GM21529 (cell line): Measurements from ENCODE around the gene CDK8.

Experiments
- ATAC-seq: cut with Tn5 transposase; IDR thresholded peaks from one replicate; pipeline ENCODE4 v1.9.1; 2021; ENCODE audit not compliant: unreplicated experiment

The CDK8 gene

DNA sequence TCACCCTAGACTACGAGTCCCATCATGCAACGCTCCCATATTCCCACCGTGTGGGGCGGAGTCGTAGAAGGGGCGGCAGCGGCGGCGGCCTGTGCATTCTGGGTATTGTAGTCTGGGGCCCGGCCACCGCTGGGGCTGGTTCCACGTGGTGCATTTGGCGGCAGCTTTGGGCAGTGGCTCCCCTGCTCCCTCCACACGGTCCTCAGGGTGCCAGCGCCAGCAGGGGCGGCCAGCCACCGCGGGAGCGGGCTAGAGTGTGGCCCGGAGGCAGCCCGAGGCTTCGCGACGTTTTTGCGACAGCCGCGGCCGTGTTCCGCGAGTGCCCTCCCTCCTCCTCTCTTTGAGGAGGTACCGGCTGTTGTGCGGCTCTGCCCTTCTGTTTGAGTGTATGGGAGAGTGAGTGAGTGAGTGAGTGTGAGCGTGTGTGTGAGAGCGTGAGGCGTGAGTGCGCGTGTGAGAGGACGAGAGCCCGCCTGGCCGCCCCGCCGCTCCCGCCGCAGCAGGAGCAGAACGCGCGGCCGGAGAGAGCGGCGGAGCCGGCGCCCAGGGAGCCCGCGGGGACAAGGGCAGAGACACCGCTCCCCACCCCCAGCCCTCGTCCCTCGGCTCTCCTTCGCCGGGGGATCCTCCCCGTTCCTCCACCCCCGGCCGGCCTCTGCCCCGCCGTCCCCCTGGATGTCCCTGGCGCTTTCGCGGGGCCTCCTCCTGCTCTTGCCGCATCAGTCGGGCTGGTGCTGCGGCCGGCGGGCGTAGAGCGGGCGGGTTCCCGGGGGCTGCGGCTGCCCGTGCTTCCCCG is at the start of gene CDK8:
Gene CDK8, plus strand, starts transcription at position 343 of the 796 bp plus-strand sequence. CDS start 513 bp downstream, outside the sequence.
- ATAC-seq = peak; percentile 84

DNA sequence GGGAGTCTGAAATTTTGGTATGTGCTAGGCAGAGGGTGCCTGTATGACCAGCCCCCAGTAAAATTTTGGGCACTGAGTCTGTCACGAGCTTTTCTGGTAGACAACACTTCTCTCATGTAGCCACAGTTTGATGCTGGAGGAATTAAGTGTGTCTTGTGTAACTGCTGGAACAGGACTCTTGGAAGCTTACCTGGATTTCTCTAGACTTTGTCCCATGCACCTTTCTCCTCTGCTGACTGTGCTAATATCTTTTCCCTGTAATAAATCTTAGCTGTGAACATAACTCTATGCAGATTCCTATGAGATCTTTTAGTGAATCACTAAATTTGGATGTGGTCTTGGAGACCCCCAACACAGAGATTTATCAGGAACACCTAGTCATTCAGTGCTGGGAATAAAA is 45.6 kb upstream of the CDK8 start:
- ATAC-seq = no peak

DNA sequence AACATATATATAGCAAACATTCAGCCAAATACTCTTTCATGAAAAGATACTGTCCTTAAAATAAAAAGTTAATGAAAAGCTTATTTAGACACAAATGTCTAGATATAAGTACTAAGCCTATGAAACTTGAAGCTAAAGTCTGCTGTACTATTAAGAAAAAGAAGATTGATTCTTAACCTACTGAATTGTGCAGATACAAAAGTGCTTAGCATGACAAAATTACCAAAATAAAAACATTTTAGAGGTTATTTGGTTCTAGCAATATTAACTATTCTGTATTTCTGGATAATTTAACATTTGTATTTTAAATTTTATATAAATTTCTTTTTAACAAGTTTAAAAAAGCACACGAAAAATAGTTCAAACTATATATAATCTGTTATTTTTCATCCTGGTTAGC is 40.6 kb upstream of the CDK8 start:
- ATAC-seq = no peak

DNA sequence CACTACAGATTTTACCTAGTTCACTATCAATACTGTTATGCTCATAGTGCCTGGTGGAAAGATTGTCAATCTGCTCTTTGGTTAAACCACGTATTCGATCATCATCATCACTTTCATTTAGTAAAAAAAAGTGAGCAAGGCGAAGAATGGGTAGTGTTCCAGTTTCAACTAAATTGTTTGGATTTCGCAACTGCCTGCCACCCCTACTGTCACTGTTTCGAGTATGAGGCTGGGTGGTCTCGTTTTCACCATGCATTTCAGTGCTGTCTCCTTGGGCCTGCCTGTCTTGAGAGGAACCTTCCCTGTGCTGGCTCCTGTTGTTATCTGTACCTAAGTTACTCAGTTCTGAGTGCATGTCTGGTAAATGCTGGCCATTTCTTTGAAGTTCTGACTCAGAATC is 39.9 kb upstream of the CDK8 start:
- ATAC-seq = no peak

DNA sequence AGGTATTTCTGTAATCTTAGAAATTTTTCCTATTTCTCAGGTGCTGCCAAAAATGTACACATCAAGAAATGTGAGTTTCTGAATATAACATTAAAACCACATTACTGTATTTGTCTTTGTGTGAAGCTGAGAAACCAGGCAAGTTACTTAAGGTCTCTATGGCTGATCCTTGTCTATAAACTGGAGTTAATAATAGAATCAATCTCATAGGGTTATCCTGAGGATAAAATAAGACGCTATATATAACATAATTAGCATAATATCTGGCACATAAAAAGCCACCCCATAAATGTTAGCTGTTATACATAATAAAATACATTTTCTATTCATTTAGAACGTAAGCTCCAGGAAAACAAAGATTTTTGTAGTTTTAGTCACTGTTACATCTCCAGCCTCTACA is 37.9 kb upstream of the CDK8 start:
- no peak for ATAC-seq

DNA sequence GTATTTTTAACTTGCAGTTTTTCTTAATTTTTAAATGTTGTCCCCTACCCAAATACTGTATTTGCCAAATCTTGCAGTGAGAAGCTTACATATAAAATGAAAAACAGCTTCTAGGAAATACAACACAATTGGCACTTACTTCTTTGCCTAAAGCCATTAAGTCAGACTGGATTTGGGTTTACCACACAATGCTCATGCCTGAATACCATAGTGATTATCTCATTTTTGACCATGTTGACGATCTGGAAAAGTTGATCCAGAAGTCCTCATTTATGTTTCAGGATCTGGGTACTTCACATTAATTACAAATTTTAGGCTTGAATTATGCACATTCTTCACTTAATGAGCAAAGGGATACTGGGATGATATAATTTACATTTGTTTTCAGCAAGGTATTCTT is 34.2 kb upstream of the CDK8 start:
- ATAC-seq = no peak

DNA sequence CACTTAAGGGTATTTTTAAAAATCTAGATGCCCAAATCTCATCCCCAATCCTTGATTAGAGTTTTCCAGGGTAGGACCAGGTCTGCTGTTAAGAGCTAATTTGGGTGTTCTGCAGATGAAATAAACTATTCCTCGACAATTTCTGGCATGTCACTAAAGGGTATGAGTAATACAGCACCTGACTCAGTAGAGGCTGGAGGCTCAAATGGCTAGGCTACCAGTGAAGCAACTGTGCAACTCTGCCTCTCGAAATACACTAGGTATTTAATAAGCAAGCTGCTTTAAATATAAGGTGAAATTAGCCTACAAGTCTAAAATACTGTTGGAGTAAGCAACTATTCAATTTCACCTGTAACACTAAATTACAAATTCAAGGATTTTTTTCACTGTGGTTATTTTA is 33.4 kb upstream of the CDK8 start:
- no peak for ATAC-seq

DNA sequence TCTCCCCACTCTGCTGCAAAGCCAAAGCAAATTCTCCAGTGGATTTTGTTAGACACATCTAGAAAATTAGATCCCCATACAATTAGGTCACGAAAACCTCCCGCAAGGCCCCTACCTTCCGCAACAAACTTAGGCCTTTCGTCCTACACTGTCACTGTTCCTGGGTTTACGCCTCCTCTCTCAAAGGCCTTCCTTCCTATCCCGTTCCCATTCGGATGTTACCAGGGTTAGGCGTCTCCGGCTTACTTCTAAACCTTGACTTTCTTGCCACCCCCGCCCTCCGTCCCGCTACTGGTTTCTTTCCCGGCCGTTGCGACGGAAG is 32.6 kb upstream of the CDK8 start:
- ATAC-seq = peak; percentile 29

DNA sequence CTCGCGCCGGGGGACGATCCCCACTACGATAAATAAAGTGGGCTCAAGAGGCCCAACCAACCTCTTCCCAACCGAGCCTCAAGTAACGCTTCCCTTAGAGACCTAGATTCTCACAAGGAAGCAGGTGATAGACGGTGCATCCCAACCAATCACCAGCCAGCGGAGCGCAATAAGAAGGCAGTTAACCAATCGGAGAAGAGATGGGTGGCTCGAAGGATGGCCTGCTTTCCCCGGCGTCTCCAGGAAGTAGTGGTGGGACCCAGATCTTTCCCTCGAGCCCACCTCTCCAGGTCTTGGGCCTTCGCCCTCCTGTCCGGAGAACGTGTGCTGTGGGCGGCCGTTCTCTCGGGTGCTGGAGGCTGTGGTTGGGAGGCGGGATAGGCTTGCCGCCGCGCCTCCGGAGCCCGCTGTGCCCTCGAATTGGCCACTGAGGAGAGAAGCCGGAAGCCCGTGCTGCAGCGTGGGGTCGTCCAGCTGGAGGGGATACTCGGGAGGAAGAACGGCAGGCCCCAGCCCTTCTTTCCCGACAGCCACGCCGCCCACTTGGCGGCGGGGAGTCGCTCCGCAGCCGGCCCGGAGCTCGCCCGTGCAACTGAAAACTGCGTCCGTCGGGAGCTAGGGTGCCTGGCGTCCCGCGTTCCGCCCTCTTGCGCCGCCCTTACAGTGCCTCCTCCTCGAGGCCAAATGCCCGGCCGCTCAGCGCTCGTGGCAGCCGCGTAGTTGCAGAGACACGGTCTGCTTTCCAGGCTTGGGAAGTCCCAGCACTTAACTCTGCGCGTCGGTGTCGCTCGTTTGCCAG is 32.0 kb upstream of the CDK8 start, which contains the start of gene RNF6:
Gene RNF6, minus strand, starts transcription at position 594 of the 799 bp plus-strand sequence. CDS start 2,665 bp downstream, outside the sequence.
- ATAC-seq = peak; percentile 98

DNA sequence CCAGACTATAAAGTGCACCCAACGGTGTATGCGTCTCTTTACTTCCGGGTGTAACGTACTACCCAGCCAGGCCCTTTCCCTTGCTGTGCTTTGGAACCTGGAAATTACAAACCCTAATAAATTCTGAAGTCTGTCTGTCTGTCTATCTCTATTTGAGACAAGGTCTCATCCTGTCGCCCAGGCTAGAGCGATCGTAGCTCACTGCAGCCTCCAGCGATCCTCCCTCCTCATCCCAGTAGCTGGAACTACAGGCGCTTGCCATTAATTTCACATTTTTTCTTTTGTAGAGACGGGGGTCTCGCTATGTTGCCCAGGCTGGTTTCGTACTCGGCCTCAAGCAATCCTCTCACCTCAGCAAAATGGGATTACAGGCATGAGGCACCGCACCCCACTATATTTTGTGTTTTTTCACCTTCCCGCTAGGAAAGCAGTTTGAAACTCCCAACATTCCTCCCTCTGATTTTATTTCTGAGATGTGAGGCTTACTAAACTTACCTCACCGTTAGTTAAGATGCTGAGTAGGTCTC is 31.3 kb upstream of the CDK8 start:
- ATAC-seq = peak; percentile 40

DNA sequence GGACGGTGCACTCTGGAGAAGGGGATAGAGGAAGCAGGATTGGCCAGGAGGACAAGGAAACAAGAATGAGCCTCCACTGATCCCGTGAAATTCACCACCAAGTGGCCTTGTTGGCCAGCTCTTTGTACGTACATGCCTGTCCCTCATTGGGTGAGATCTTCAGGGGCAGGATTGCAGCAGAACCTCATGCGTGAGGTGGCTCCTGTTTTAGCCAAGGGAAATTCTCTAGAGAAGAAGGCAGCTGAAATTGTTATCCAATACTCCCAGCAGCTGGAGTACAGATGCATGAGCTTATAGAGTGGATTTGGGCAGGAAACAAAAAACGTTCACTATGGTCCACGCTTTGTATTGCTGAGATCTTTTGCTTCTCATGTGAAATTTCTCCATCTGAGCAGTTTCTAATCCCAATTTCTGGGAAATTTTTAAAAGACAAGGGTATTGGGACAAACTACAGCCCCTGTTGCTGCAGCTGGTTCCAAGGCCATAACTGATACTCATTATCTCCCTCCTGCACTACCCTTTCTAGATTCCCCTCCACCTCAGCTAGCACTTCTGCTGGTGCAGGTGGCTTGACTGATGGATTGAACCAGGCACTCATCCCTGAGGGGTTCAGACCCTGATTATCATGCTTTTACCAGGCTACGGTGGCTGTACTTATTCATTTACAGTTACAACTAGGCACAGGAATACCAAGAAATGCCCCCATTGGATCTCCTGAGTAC is 27.9 kb upstream of the CDK8 start:
- ATAC-seq = no peak

DNA sequence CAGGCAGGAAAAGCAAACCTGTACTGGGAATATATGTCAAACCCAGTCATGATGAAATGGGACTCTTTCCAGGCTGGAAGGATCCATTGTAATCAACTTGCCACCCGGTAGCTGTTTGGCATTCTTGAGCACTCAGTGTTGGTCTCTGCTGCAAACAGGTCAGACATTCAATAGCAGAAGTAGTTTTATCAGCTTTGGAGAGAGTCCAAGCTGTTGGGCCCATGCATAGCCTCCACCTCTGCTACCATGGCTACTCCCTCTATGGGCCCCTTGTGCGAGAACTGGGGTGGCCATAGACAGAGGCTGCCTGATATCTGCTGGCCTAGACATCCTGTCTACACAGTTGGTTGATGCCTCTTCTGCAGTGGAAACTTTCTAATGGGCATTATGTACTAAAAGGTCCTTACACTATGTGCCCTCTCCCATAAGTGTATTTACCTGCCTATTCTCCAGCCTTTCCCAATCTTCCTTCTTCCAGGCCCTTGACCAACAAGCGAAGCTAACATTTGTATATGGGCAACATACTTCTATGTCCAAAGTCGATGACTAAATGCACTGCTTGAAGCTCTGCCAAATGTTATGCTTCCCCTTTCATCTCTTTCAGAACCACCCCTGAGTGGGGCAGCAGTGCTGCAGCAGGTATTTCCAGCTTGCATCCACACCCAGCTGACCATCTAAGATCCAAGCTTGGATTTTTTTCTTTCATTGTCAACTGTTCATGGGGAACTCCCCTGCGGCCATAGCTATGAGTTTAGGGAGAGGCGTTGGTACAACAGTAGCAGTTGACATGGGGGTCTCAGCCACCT is 26.6 kb upstream of the CDK8 start:
- no peak for ATAC-seq

DNA sequence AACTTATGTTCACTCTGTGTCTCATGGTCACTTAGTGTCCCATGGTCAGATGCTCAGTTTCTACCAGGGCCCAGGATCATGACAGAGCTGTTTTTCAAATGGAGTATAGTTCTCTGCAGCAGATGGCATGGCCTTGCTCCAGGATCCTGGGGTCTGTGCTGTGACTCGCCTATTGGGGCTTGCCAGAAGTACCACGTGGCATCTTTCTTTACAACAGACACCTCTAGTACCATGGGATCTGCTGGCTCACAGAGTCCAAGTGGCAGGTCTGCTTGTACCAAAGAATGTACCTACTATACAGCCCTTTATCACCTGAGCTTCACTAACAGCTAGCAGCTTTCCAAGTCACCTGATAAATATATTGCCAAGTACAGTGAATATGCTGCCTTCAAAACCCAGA is 25.8 kb upstream of the CDK8 start:
- no peak for ATAC-seq

DNA sequence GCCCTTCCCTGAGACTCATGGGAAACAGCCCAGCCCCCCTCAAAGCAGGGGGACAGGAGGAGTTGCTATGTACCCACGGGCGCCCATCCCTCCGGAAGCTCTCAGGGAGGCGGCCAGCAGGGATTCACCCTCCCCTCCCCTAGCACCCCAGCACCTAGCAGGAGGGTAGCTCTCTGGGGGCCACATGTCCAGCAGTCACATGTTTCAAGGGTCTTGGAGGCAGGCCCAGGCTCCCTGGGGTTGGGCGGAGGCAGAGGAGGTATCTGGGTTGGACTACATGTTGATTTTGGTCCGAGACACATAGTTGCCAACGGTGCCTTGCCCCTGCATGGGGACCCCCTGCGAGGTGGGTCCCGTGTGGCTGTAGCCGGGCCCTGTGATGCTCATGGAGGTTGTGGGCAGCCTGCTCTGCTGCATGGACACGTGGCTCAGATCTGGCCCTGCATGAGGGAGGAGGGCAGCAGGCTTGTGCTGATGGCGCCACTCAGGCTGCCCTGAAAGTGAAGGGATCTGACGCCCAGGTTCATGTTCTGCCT is 24.8 kb upstream of the CDK8 start:
- no peak for ATAC-seq

DNA sequence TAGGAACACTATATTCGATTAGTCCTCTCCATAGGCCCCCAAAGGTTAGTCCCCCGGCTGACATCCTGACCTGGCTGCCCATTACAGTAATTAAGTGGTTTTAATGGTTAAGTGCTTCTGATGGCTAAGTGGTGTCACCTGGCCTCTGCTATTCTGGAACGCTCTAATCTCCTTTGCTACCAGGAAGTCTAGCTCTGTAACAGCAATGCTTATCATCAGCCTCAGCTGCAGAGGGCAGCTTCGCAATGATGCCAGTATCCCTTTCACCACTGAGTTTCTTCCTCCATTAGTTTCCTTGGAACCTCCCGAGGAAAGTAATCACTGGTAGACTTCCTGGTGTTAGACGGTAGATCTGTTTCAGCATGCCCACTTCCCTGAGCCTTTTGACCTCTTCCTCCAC is 23.2 kb upstream of the CDK8 start:
- ATAC-seq = no peak

DNA sequence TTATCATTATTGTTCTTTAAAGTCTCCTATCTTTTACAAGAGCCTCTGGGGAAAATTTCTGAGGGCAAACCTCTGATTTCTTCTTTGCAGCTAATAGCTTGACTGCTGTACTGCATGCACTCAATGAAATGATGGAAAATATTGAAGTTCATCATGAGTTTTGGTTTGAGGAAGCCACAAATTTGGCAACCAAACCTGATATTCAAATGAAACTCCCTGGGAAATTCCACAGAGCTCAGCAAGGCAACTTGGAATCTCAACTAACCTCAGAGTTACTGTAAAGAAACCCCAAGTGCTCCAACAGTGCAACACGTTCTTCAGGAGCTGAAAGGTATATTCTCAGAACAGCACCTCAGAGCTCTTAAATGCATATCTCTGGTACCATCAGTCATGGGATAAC is 17.6 kb upstream of the CDK8 start:
- no peak for ATAC-seq

DNA sequence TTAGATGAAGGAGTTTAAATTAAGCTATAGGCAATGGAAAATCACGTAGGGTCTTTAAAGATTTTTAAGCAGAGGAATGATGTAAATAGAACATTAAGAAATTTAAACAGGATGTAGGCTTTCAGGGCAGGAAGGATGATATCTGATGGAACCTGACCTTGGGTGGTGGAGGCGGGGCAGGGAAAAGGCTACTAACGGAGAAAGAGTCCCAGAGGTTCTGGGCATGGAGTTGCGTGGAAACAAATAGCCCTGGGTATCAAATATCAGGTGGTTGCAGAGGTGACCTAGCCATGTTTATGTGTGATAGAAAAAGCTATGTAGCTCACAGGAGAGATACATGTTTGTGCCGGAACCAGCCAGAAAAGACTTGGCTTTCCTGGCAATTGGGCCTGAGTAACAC is 7.8 kb upstream of the CDK8 start:
- no peak for ATAC-seq

DNA sequence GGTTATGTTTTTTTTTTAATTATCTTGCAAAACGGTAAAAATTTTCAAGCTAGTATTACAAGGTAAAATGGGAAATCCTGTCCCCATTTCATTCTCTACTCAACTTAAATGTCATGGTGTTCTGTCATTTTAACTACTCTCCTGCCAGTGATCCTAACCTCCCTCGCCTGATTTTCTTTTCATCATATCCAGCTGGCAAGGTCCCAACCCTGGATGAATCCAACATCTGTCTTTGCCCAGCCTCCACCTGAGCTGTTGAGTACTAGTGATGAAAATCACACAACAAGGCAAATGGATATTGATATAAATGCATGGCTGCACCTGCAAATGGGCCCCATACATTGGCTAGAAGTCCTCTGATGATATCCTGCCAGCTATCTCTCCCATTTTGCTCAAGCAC is 6.9 kb upstream of the CDK8 start:
- ATAC-seq = no peak

DNA sequence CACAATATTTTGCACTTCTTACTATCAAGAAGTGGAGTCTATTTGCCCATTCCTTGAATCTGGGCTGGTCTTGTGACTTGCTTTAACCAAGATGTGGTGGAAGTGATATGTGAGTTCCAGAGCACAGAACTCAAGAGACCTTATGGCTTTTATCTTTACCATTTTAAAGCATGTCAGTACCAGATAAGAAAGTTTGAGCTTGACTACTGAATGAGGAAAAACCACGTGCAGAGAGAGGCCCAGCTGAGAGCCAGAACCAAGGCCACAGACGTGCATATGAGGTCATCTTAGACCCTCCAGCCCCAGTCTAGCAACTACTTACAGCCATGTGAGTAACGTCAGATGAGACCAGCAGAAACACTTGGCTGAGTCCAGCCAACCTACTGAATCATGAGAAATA is 6.3 kb upstream of the CDK8 start:
- no peak for ATAC-seq

DNA sequence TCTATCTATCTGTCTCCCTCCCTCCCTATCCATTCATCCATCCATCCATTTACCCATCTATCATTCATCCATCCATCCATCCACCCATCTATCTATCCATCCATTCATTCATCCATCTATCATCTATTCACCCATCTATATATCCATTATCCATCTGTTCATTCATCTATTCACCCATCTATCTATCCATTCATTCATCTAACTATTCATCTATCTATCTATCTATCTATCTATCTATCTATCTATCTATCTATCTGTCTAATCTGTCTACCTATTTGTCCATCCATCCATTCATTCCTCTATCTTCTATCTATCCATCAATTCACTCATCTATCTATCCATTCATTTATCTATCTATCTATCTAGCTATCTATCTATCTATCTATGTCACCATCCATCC is 4.4 kb upstream of the CDK8 start:
- no peak for ATAC-seq
